Diencephalon (tissue), 1 donor: ENCODE data around the gene ECI2. TPM values are rescaled to one million over a fixed set of nuclear protein-coding genes. Genes with fewer than 3 reads are reported as not detected.

Source experiments
- total RNA-seq: library from RNA; depleted of rRNA; stranded (reverse); fragments of >200 nt; gene quantifications from one replicate; pipeline ENCODE4 v1.2.3, GENCODE V29; 2014

Gene ECI2, protein sequence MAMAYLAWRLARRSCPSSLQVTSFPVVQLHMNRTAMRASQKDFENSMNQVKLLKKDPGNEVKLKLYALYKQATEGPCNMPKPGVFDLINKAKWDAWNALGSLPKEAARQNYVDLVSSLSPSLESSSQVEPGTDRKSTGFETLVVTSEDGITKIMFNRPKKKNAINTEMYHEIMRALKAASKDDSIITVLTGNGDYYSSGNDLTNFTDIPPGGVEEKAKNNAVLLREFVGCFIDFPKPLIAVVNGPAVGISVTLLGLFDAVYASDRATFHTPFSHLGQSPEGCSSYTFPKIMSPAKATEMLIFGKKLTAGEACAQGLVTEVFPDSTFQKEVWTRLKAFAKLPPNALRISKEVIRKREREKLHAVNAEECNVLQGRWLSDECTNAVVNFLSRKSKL
- total RNA-seq, result 42.4 TPM

DNA sequence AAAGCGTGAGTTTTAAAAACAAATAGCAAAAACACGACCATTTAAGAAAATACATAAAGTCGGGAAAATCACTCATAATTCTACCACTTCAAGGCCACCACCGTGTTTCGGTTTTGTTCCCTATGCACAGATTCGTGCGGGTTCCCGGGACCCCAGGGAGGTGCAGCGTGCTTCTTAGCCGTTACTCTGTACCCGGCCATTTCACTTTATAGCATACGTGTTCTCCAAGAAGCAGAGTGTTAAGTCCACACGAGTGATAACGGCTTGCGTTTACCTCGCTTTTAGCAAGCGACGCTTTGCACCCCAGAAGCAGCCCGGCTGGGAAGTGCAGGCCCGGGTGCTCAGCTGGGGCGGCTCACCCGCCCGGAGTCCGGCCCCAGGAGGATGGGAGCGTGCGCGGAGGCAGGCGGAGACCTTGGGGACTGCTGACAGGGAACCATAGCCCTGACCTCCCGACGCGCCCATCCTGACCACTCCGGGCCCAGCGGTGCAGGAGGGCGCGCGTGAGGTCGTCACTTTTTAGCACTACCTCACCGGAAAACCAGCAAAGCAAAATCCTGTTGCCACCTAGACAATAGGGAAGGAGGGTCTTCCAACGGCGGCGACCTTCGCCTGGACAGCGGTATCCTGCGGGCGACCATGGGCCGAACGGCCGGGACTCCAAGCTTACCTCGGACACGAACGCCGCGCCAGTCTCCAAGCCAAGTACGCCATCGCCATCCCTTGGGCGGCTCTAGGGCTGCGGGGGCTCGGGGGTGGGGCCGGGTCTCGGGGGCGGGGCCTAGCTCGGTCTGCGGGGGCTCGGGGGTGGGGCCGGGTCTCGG is at the start of gene ECI2:
Gene ECI2, minus strand, starts transcription at position 735 of the 824 bp plus-strand sequence. Its CDS starts 15 bp downstream, at position 720.

DNA sequence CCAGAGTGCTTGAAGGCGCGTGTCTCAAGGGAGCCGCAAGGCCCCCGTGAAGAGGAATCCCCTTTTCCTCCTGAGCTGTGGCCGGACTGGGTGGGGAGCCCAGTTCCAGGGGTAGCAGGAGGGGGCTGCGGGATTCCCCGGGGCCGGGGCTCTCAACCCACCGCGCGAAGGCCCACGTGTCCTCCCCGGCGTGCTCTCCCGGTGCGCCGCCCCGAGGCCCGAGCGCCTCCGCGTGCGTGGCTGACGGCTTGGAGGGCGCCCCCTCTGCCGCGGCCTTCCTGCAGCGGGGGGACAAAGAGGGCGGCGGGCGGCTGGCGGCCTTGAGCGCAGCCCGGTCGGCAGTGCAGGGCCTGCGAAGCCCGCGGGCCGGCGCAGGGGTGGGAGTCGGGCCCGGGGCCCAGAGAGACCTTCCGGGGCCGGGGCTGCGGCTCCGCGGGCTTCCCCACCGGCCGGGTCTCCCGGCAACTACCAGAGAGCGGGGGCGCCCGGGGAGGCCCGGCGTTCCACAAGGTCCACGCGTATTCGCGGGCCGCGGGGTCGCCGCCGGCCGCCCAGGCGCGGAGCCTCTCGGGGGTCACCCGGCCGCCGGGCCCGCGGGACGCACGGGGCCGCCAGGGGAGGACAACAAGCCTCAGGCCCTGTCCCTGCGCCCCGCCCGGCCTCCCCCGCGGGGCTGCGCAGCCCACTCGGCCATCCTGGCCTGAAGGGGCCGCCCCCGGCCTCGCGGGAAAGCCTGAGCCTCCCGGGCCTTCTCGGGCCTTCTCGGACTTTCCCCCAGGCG is 56.5 kb downstream of the ECI2 start, which contains the start of gene FAM217A:
Gene FAM217A, minus strand, starts transcription at position 447 of the 781 bp plus-strand sequence. CDS start 1,723 bp downstream, outside the sequence.

Other genes with a start within 250 kb of the ECI2 start
- not detected for gene FAM217A, start 56.4 kb downstream of the ECI2 start, total RNA-seq